Astrocyte (in vitro differentiated cells and primary cell): Measurements from ENCODE around the gene KCNQ1OT1. TPM values are rescaled to one million over a fixed set of nuclear protein-coding genes. Genes with fewer than 3 reads are reported as not detected.

Experiments used
- DNase-seq: peaks from one replicate; pipeline ENCODE4 v3.0.0-alpha.2; 2010; ENCODE audit warnings: low read depth
- FAIRE-seq: peaks from 2 replicates; lab custom pipeline; 2011; peaks lifted over from hg19 to GRCh38; lab: Jason Lieb, UNC
- H2AFZ ChIP-seq: 2 replicates; pipeline ENCODE4 v1.6.0; 2012; ENCODE audit warnings: low read depth, low read length, inconsistent platforms
- H3K27ac ChIP-seq: 2 replicates; pipeline ENCODE4 v1.5.1; 2011; ENCODE audit warnings: low read depth, low read length, inconsistent platforms
- H3K27me3 ChIP-seq: 2 replicates; pipeline ENCODE4 v1.6.0; 2011; ENCODE audit warnings: low read length, inconsistent platforms; ENCODE audit not compliant: insufficient read depth
- H3K36me3 ChIP-seq: 2 replicates; pipeline ENCODE4 v1.5.1; 2011; ENCODE audit warnings: low read length, inconsistent platforms; ENCODE audit not compliant: insufficient read depth
- H3K4me1 ChIP-seq: 2 replicates; pipeline ENCODE4 v1.5.1; 2011; ENCODE audit warnings: low read length, inconsistent platforms; ENCODE audit not compliant: insufficient read depth
- H3K4me2 ChIP-seq: 2 replicates; pipeline ENCODE4 v1.6.0; 2012; ENCODE audit warnings: low read length, inconsistent platforms
- H3K4me3 ChIP-seq: 2 replicates; pipeline ENCODE4 v1.5.1; 2011; ENCODE audit warnings: low read depth, mild to moderate bottlenecking, low read length, inconsistent platforms; ENCODE audit not compliant: insufficient read depth
- H3K79me2 ChIP-seq: 2 replicates; pipeline ENCODE4 v1.6.0; 2012; ENCODE audit warnings: mild to moderate bottlenecking, low read length, inconsistent platforms; ENCODE audit not compliant: insufficient read depth
- H3K9ac ChIP-seq: 2 replicates; pipeline ENCODE4 v1.6.0; 2012; ENCODE audit warnings: mild to moderate bottlenecking, low read length, inconsistent platforms
- H3K9me3 ChIP-seq: 2 replicates; pipeline ENCODE4 v1.5.1; 2012; ENCODE audit warnings: low read depth, mild to moderate bottlenecking, low read length, inconsistent platforms; ENCODE audit not compliant: insufficient read depth
- H4K20me1 ChIP-seq: 2 replicates; pipeline ENCODE4 v1.6.0; 2012; ENCODE audit warnings: low read length, inconsistent platforms; ENCODE audit not compliant: insufficient read depth
- H3K27ac Mint-ChIP-seq: one replicate; pipeline ENCODE4 v1.8.0; 2021; ENCODE audit warnings: mild to moderate bottlenecking, mixed read lengths; ENCODE audit not compliant: unreplicated experiment
- H3K27me3 Mint-ChIP-seq: one replicate; pipeline ENCODE4 v1.8.0; 2021; ENCODE audit warnings: low read depth, mixed read lengths; ENCODE audit not compliant: unreplicated experiment
- H3K36me3 Mint-ChIP-seq: one replicate; pipeline ENCODE4 v1.8.0; 2021; ENCODE audit warnings: low read depth, mixed read lengths; ENCODE audit not compliant: unreplicated experiment
- H3K4me1 Mint-ChIP-seq: one replicate; pipeline ENCODE4 v1.8.0; 2021; ENCODE audit warnings: low read depth, mixed read lengths; ENCODE audit not compliant: unreplicated experiment
- H3K4me3 Mint-ChIP-seq: one replicate; pipeline ENCODE4 v1.8.0; 2021; ENCODE audit warnings: mild to moderate bottlenecking, moderate library complexity, mixed read lengths; ENCODE audit not compliant: unreplicated experiment
- H3K9me3 Mint-ChIP-seq: one replicate; pipeline ENCODE4 v1.8.0; 2021; ENCODE audit warnings: mild to moderate bottlenecking, mixed read lengths; ENCODE audit not compliant: unreplicated experiment
- CTCF ChIP-seq: IDR thresholded peaks from 2 replicates; pipeline ENCODE4 v1.5.1; 2011; ENCODE audit warnings: low read depth, mild to moderate bottlenecking, inconsistent platforms, low read length, moderate library complexity; ENCODE audit not compliant: insufficient read depth
- EZH2 ChIP-seq: IDR thresholded peaks from 2 replicates; pipeline ENCODE4 v1.6.1; 2012; ENCODE audit warnings: mild to moderate bottlenecking, low read length, inconsistent platforms; ENCODE audit not compliant: insufficient read depth
- total RNA-seq: library from RNA; stranded (reverse); gene quantifications from 2 replicates; pipeline ENCODE4 v1.2.1, GENCODE V29; 2021

The KCNQ1OT1 gene
- total RNA-seq, 1 donor from 2014 or later, result 2.5 TPM

GRCh38 chr11:2726964-2727363, 27.2 kb upstream of the KCNQ1OT1 start:
- no peak overlapping the region for H3K9ac ChIP-seq
- no peak overlapping the region for H3K27ac ChIP-seq
- peaks cover 9% of the 10 kb centered on the region for H3K9me3 ChIP-seq
- no peak overlapping the region for H2AFZ ChIP-seq
- Mint-ChIP-seq H3K36me3 (peaks cover 4% of the 10 kb centered on the region), H3K4me1 (peaks cover 2% of the 10 kb centered on the region), H3K27me3 (peaks cover 68% of the 10 kb centered on the region), H3K27ac (no peak overlapping the region), H3K9me3 (no peaks in the 10 kb centered on the region), H3K4me3 (no peak overlapping the region)
- H3K27me3 ChIP-seq, result peaks cover 9% of the 10 kb centered on the region
- no peak overlapping the region for H3K4me2 ChIP-seq
- peaks cover 7% of the 10 kb centered on the region for H3K4me1 ChIP-seq
- H4K20me1 ChIP-seq, result no peaks in the 10 kb centered on the region
- no peaks in the 10 kb centered on the region for H3K79me2 ChIP-seq
- no peak for DNase-seq
- FAIRE-seq, result no peak
- TF ChIP-seq CTCF (no peak), EZH2 (no peak)
- H3K4me3 ChIP-seq, result no peak overlapping the region
- H3K36me3 ChIP-seq, result no peaks in the 10 kb centered on the region

- no peak overlapping the region for H2AFZ ChIP-seq
- no peaks in the 10 kb centered on the region for H4K20me1 ChIP-seq
- Mint-ChIP-seq H3K27ac (no peak overlapping the region), H3K36me3 (peaks cover 4% of the 10 kb centered on the region), H3K9me3 (no peaks in the 10 kb centered on the region), H3K27me3 (peaks cover 73% of the 10 kb centered on the region), H3K4me3 (no peak overlapping the region), H3K4me1 (no peaks in the 10 kb centered on the region)
- H3K4me2 ChIP-seq, result no peak overlapping the region
- H3K4me1 ChIP-seq, result peaks cover 3% of the 10 kb centered on the region
- H3K79me2 ChIP-seq, result no peaks in the 10 kb centered on the region
- DNase-seq (peak; percentile 32), FAIRE-seq (no peak)
- TF ChIP-seq CTCF (no peak), EZH2 (no peak)
- no peak overlapping the region for H3K9ac ChIP-seq
- H3K27me3 ChIP-seq, result peaks cover 16% of the 10 kb centered on the region
- no peak overlapping the region for H3K4me3 ChIP-seq
- H3K36me3 ChIP-seq, result no peaks in the 10 kb centered on the region
- no peak overlapping the region for H3K27ac ChIP-seq
- H3K9me3 ChIP-seq, result peaks cover 9% of the 10 kb centered on the region
These were observed 25.8 kb upstream of the KCNQ1OT1 start for GRCh38 chr11:2725368-2726300.
